GM20431 (cell line): ENCODE measurements around the gene FAM83D.
"Not testable (repeated sequence)": the region's sequence is repeated elsewhere in the genome, so short reads cannot be mapped to it uniquely, and the experiment has no call there.

Experiments used
- in situ Hi-C: fragments of 300-500 bp; cut with MseI, MboI; formaldehyde crosslinking; loops from one replicate; pipeline ENCODE4 v1.15.0; 2020; ENCODE audit warnings: low sequenced_read_pairs; ENCODE audit not compliant: unreplicated experiment

The FAM83D gene

GRCh38 chr20:38960187-38960687 lies 34.0 kb downstream of the FAM83D start:
- in situ Hi-C loops, result not testable (repeated sequence)

GRCh38 chr20:38961530-38962043 lies 35.4 kb downstream of the FAM83D start:
- in situ Hi-C loops, result no loop called here

GRCh38 chr20:38962044-38962927 lies 36.1 kb downstream of the FAM83D start, which contains the start of gene DHX35:
Gene DHX35, plus strand, starts transcription at chr20:38962344. Its CDS starts 24 bp downstream, at chr20:38962368.
- in situ Hi-C loops, result no loop called here

GRCh38 chr20:38962928-38963401 lies 36.7 kb downstream of the FAM83D start:
- in situ Hi-C loops, result no loop called here

GRCh38 chr20:38963745-38964144 lies 37.5 kb downstream of the FAM83D start:
- in situ Hi-C loops, result no loop called here

- in situ Hi-C loops, result no loop called here
Observed at GRCh38 chr20:38965264-38965663, 39.0 kb downstream of the FAM83D start.

GRCh38 chr20:38968090-38968489 lies 41.9 kb downstream of the FAM83D start:
- in situ Hi-C loops, result no loop called here

- in situ Hi-C loops, result no loop called here
Observed at GRCh38 chr20:38969708-38970107, 43.5 kb downstream of the FAM83D start.

GRCh38 chr20:38970302-38970701 lies 44.1 kb downstream of the FAM83D start:
- in situ Hi-C loops, result no loop called here

- in situ Hi-C loops, result no loop called here
Observed at GRCh38 chr20:38973107-38973506, 46.9 kb downstream of the FAM83D start.

GRCh38 chr20:38973645-38974044 lies 47.4 kb downstream of the FAM83D start:
- in situ Hi-C loops, result no loop called here

- in situ Hi-C loops, result no loop called here
Observed at GRCh38 chr20:38975539-38976120, 49.4 kb downstream of the FAM83D start.

GRCh38 chr20:38979434-38979833 lies 53.2 kb downstream of the FAM83D start:
- in situ Hi-C loops, result no loop called here

GRCh38 chr20:38979842-38980241 lies 53.6 kb downstream of the FAM83D start:
- in situ Hi-C loops, result no loop called here

GRCh38 chr20:38982291-38982690 lies 56.1 kb downstream of the FAM83D start:
- in situ Hi-C loops, result no loop called here

GRCh38 chr20:38985060-38985459 lies 58.8 kb downstream of the FAM83D start:
- in situ Hi-C loops, result no loop called here

GRCh38 chr20:38985603-38986170 lies 59.5 kb downstream of the FAM83D start:
- in situ Hi-C loops, result no loop called here

GRCh38 chr20:38986663-38987062 lies 60.4 kb downstream of the FAM83D start:
- in situ Hi-C loops, result no loop called here

GRCh38 chr20:38987777-38988176 lies 61.6 kb downstream of the FAM83D start:
- in situ Hi-C loops, result no loop called here

GRCh38 chr20:38990728-38991127 lies 64.5 kb downstream of the FAM83D start:
- in situ Hi-C loops, result no loop called here
